Activated CD8-positive, alpha-beta T cell treated with anti-CD3 and anti-CD28 coated beads, Interleukin-2, amount 10 ng/mL, durations not matched to agents 7 days and 5 days (primary cell): ENCODE data around the gene RNF152. TPM values are rescaled to one million over a fixed set of nuclear protein-coding genes. Genes with fewer than 3 reads are reported as not detected.

Source experiments
- ATAC-seq: fragments of 150-1000 bp; cut with Tn5 transposase; one replicate; pipeline ENCODE4 v1.10.0; 2021; ENCODE audit warnings: moderate library complexity
- CTCF ChIA-PET: fragments of 350-600 bp; sonication (Branson Sonifier 250); formaldehyde crosslinking; loops from one replicate; lab custom pipeline; 2021; ENCODE audit warnings: antibody characterized with exemption; lab: Charles Lee
- POLR2A ChIA-PET: fragments of 350-600 bp; sonication (Branson Sonifier 250); formaldehyde crosslinking; loops from one replicate; lab custom pipeline; 2021; ENCODE audit warnings: antibody characterized with exemption; lab: Charles Lee
- DNase-seq: peaks from one replicate; pipeline ENCODE4 v3.0.0-alpha.2; 2020
- H3K27ac Mint-ChIP-seq: one replicate; pipeline ENCODE4 v1.8.0; 2021; ENCODE audit warnings: mild to moderate bottlenecking, mixed read lengths
- H3K27me3 Mint-ChIP-seq: one replicate; pipeline ENCODE4 v1.8.0; 2021; ENCODE audit warnings: low read depth, mixed read lengths
- H3K36me3 Mint-ChIP-seq: one replicate; pipeline ENCODE4 v1.8.0; 2021; ENCODE audit warnings: low read depth, mixed read lengths
- H3K4me1 Mint-ChIP-seq: one replicate; pipeline ENCODE4 v1.8.0; 2021; ENCODE audit warnings: low read depth, mixed read lengths
- H3K4me3 Mint-ChIP-seq: one replicate; pipeline ENCODE4 v1.8.0; 2021; ENCODE audit warnings: mild to moderate bottlenecking, mixed read lengths
- H3K9me3 Mint-ChIP-seq: one replicate; pipeline ENCODE4 v1.8.0; 2022; ENCODE audit warnings: mixed read lengths; ENCODE audit not compliant: insufficient read depth
- total RNA-seq, 2 experiments: library from RNA; stranded (reverse); gene quantifications; one replicate each; pipeline ENCODE4 v1.2.3, GENCODE V29; 2021

RNF152 gene
- total RNA-seq, 2 experiments from 2014 or later, result not detected

DNA sequence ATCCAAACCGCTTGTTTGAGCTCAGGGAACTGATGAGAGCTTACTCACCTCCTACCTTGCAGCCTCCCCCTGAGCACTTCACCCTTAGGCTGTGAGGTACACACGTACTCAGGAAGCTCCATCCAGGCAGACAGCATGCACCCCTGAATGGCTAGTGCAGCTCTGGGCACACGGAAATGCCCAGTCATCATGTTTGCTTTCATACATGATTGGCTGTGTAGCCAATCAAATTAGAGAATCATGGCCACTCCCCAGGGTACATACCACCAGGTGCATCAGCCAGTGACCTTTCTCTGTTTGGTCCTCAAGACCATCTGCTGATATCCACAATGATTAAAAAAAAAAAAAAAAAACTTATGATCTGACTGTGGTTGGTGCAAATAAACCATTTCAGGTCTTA lies 42.1 kb downstream of the RNF152 start:
- DNase-seq, result no peak
- no peak overlapping the region for H3K27ac Mint-ChIP-seq
- no peaks in the 10 kb centered on the region for H3K4me1 Mint-ChIP-seq
- ATAC-seq, result no peak
- H3K36me3 Mint-ChIP-seq, result no peaks in the 10 kb centered on the region
- CTCF ChIA-PET, result interaction anchor here (0.6 kb wide), 1 partner anchor 231 kb away, joined by 3 read pairs; no protein-coding TSS in a partner anchor
- peaks cover 13% of the 10 kb centered on the region for H3K27me3 Mint-ChIP-seq
- no peaks in the 10 kb centered on the region for H3K9me3 Mint-ChIP-seq
- H3K4me3 Mint-ChIP-seq, result no peak overlapping the region
- POLR2A ChIA-PET, result no interaction called here

- Mint-ChIP-seq H3K36me3 (no peaks in the 10 kb centered on the region), H3K27ac (no peak overlapping the region), H3K27me3 (peaks cover 11% of the 10 kb centered on the region), H3K4me3 (no peak overlapping the region), H3K9me3 (no peaks in the 10 kb centered on the region), H3K4me1 (no peaks in the 10 kb centered on the region)
- ChIA-PET CTCF (no interaction called here), POLR2A (no interaction called here)
- ATAC-seq (no peak), DNase-seq (no peak)
Measured at GRCh38 chr18:61847164-61847791, 45.5 kb downstream of the RNF152 start.

GRCh38 chr18:61845197-61845596 lies 47.6 kb downstream of the RNF152 start:
- no peaks in the 10 kb centered on the region for H3K9me3 Mint-ChIP-seq
- no peaks in the 10 kb centered on the region for H3K4me1 Mint-ChIP-seq
- H3K27ac Mint-ChIP-seq, result no peak overlapping the region
- POLR2A ChIA-PET, result no interaction called here
- no peak overlapping the region for H3K4me3 Mint-ChIP-seq
- peaks cover 8% of the 10 kb centered on the region for H3K27me3 Mint-ChIP-seq
- ATAC-seq (no peak), DNase-seq (no peak)
- CTCF ChIA-PET, result no interaction called here
- H3K36me3 Mint-ChIP-seq, result no peaks in the 10 kb centered on the region

DNA sequence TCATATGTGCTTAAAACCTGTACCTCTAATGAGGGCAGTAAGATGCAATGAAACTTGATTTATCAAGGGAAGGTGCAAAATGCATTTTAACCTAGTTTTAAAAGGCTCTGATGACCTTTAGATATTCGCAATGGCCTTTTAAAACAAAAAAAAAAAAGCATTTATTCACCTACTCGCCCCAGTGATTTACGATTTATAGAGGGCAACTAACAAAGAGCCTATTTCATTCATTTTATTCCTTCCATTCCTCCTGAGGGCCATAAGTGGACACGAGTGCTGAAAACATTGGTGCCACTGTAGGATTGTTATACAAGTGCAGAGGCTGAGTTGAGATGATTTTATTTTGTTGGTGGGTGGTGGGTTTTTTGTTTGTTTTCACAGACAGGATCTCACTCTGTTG lies 48.1 kb downstream of the RNF152 start:
- DNase-seq (no peak), ATAC-seq (no peak)
- POLR2A ChIA-PET, result no interaction called here
- no peak overlapping the region for H3K4me3 Mint-ChIP-seq
- CTCF ChIA-PET, result no interaction called here
- no peaks in the 10 kb centered on the region for H3K9me3 Mint-ChIP-seq
- no peaks in the 10 kb centered on the region for H3K4me1 Mint-ChIP-seq
- peaks cover 8% of the 10 kb centered on the region for H3K27me3 Mint-ChIP-seq
- H3K27ac Mint-ChIP-seq, result no peak overlapping the region
- no peaks in the 10 kb centered on the region for H3K36me3 Mint-ChIP-seq

- no peaks in the 10 kb centered on the region for H3K4me1 Mint-ChIP-seq
- H3K4me3 Mint-ChIP-seq, result no peak overlapping the region
- H3K9me3 Mint-ChIP-seq, result no peaks in the 10 kb centered on the region
- no peak overlapping the region for H3K27ac Mint-ChIP-seq
- H3K27me3 Mint-ChIP-seq, result peaks cover 8% of the 10 kb centered on the region
- no peaks in the 10 kb centered on the region for H3K36me3 Mint-ChIP-seq
- POLR2A ChIA-PET, result no interaction called here
- ATAC-seq (no peak), DNase-seq (no peak)
- CTCF ChIA-PET, result no interaction called here
Measured at GRCh38 chr18:61842146-61842545, 50.7 kb downstream of the RNF152 start.

GRCh38 chr18:61841706-61842105 lies 51.1 kb downstream of the RNF152 start:
- no peak for ATAC-seq
- POLR2A ChIA-PET, result no interaction called here
- CTCF ChIA-PET, result no interaction called here

DNA sequence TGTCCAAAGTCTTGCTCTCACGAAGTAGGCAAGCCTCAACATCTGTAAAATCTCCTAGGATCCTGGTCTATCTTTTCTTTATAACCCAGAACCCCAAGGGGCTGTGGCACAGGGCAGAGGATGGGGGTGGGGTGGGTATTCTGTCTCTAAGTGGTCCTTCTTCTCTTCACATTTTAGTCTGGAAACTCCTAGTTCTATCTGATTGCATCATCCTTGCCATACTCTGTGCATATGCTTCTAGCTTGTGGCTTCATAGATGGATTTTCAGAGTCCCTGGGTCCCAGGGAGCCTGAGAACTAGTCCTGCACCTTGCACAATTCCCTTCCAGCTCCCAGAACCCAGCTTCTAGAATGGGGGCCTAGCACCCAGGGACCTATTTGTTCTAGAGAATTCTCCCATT lies 52.5 kb downstream of the RNF152 start:
- no peak for ATAC-seq
- ChIA-PET POLR2A (no interaction called here), CTCF (interaction anchor here (0.7 kb wide), 1 partner anchor 22 kb away, joined by 3 read pairs; no protein-coding TSS in a partner anchor)
- no peaks in the 10 kb centered on the region for H3K4me1 Mint-ChIP-seq
- H3K36me3 Mint-ChIP-seq, result no peaks in the 10 kb centered on the region
- H3K27ac Mint-ChIP-seq, result no peak overlapping the region
- H3K27me3 Mint-ChIP-seq, result peaks cover 4% of the 10 kb centered on the region
- DNase-seq, result no peak
- H3K9me3 Mint-ChIP-seq, result no peaks in the 10 kb centered on the region
- H3K4me3 Mint-ChIP-seq, result no peak overlapping the region

More at GRCh38 chr18:61841706-61842105, 51.1 kb downstream of the RNF152 start:
- peaks cover 4% of the 10 kb centered on the region for H3K27me3 Mint-ChIP-seq
- no peak overlapping the region for H3K27ac Mint-ChIP-seq
- no peaks in the 10 kb centered on the region for H3K36me3 Mint-ChIP-seq
- H3K4me3 Mint-ChIP-seq, result no peak overlapping the region
- H3K4me1 Mint-ChIP-seq, result no peaks in the 10 kb centered on the region
- no peaks in the 10 kb centered on the region for H3K9me3 Mint-ChIP-seq
- no peak for DNase-seq

GRCh38 chr18:61838521-61838920 lies 54.3 kb downstream of the RNF152 start:
- Mint-ChIP-seq H3K9me3 (no peaks in the 10 kb centered on the region), H3K36me3 (no peaks in the 10 kb centered on the region), H3K27ac (no peak overlapping the region), H3K4me3 (no peak overlapping the region), H3K4me1 (peaks cover 6% of the 10 kb centered on the region), H3K27me3 (peaks cover 3% of the 10 kb centered on the region)
- ATAC-seq, result no peak
- DNase-seq, result no peak
- ChIA-PET POLR2A (no interaction called here), CTCF (no interaction called here)

- no peak for ATAC-seq
Measured at GRCh38 chr18:61833978-61834377, 58.8 kb downstream of the RNF152 start.

DNA sequence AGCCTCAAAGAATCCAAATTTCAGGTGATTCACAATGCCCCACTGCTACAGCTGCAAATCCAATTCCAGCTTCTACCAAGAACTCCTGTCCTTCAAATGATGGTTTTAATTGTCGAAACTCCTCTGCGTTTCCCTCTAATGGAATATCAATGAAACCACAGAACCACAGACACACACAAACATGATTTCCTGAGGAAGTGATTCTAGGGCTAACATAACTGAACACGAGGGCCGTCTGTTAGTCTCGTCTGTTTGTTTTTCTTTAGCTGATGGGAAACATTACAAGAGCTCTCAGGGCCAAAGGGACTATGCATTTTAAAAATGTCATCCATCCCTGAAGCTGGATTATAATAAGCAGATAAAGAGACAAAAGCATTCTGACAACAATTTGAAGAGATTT lies 59.4 kb downstream of the RNF152 start:
- ATAC-seq, result no peak
- no peak overlapping the region for H3K27ac Mint-ChIP-seq
- no peak overlapping the region for H3K4me3 Mint-ChIP-seq
- no peaks in the 10 kb centered on the region for H3K36me3 Mint-ChIP-seq
- H3K9me3 Mint-ChIP-seq, result no peaks in the 10 kb centered on the region
- peaks cover 15% of the 10 kb centered on the region for H3K4me1 Mint-ChIP-seq
- ChIA-PET POLR2A (no interaction called here), CTCF (no interaction called here)
- DNase-seq, result no peak
- H3K27me3 Mint-ChIP-seq, result peaks cover 7% of the 10 kb centered on the region

More at GRCh38 chr18:61833978-61834377, 58.8 kb downstream of the RNF152 start:
- no peak for DNase-seq
- POLR2A ChIA-PET, result no interaction called here
- H3K4me3 Mint-ChIP-seq, result no peak overlapping the region
- peaks cover 7% of the 10 kb centered on the region for H3K27me3 Mint-ChIP-seq
- H3K36me3 Mint-ChIP-seq, result no peaks in the 10 kb centered on the region
- H3K4me1 Mint-ChIP-seq, result peaks cover 15% of the 10 kb centered on the region
- H3K9me3 Mint-ChIP-seq, result no peaks in the 10 kb centered on the region
- H3K27ac Mint-ChIP-seq, result no peak overlapping the region
- CTCF ChIA-PET, result no interaction called here

- H3K4me3 Mint-ChIP-seq, result no peak overlapping the region
- no peaks in the 10 kb centered on the region for H3K9me3 Mint-ChIP-seq
- no peak overlapping the region for H3K27ac Mint-ChIP-seq
- DNase-seq, result no peak
- no peak for ATAC-seq
- H3K4me1 Mint-ChIP-seq, result peaks cover 15% of the 10 kb centered on the region
- ChIA-PET POLR2A (no interaction called here), CTCF (no interaction called here)
- H3K36me3 Mint-ChIP-seq, result no peaks in the 10 kb centered on the region
- peaks cover 7% of the 10 kb centered on the region for H3K27me3 Mint-ChIP-seq
Measured at GRCh38 chr18:61832858-61833257, 59.9 kb downstream of the RNF152 start.

DNA sequence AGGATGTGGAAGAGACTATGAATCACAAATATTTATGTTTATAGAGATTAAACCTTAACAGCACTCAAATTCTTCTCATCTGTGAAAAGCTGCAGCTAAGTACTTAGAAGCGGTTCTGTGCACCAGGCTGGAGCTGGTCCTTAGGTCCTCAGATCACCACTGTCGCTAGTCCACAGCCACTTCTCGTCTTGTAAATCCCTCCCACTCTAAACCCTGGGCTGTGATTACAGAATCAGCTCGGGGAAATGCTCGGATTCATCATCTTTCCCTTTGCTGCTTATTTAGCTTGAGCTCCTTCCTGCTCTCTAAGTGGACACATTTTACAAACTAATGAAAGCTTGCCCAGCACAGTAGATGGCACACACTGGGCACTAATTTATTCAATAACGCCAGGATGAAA lies 61.7 kb downstream of the RNF152 start:
- DNase-seq, result no peak
- ChIA-PET CTCF (no interaction called here), POLR2A (no interaction called here)
- Mint-ChIP-seq H3K27me3 (peaks cover 7% of the 10 kb centered on the region), H3K4me1 (peaks cover 15% of the 10 kb centered on the region), H3K9me3 (no peaks in the 10 kb centered on the region), H3K4me3 (no peak overlapping the region), H3K27ac (no peak overlapping the region), H3K36me3 (no peaks in the 10 kb centered on the region)
- ATAC-seq, result no peak

GRCh38 chr18:61829108-61829507 lies 63.7 kb downstream of the RNF152 start:
- Mint-ChIP-seq H3K36me3 (no peaks in the 10 kb centered on the region), H3K27ac (no peak overlapping the region), H3K27me3 (peaks cover 5% of the 10 kb centered on the region), H3K4me1 (peaks cover 15% of the 10 kb centered on the region), H3K4me3 (no peak overlapping the region), H3K9me3 (no peaks in the 10 kb centered on the region)
- ATAC-seq (no peak), DNase-seq (no peak)
- POLR2A ChIA-PET, result no interaction called here
- CTCF ChIA-PET, result no interaction called here
